Tibial artery (tissue), 4 donors: ENCODE data around the gene PFDN1.

Experiments used
- DNase-seq, 2 donors: peaks; one replicate each; pipeline ENCODE4 v3.0.0-alpha.2; 2019
- H3K27ac ChIP-seq, 2 donors: fragments of 200-600 bp; sonication (generic) in 1 of 2; 1 replicate in 1 of 2; 2 replicates in 1 of 2; pipeline ENCODE4 v1.5.1; 2018 to 2019; ENCODE audit warnings: mild to moderate bottlenecking in 1 of 2
- H3K27me3 ChIP-seq, 2 donors: fragments of 200-600 bp; sonication (generic) in 1 of 2; one replicate each; pipeline versions ENCODE4 v1.5.1 to v1.6.0; 2016 to 2019
- H3K36me3 ChIP-seq, 3 donors: fragments of 200-600 bp; sonication (generic) in 2 of 3; one replicate each; pipeline ENCODE4 v1.5.1; 2016 to 2019; ENCODE audit warnings: mild to moderate bottlenecking in 2 of 3
- H3K4me1 ChIP-seq, 4 donors: fragments of 200-600 bp; sonication (generic) in 2 of 4; 1 replicate in 3 of 4; 2 replicates in 1 of 4; pipeline ENCODE4 v1.5.1; 2016 to 2019
- H3K4me3 ChIP-seq, 2 donors: fragments of 200-600 bp; sonication (generic) in 1 of 2; 1 replicate in 1 of 2; 2 replicates in 1 of 2; pipeline ENCODE4 v1.5.1; 2018 to 2019; ENCODE audit warnings: mild to moderate bottlenecking in 2 of 2
- H3K9me3 ChIP-seq, 3 donors: fragments of 200-600 bp; sonication (generic) in 1 of 3; one replicate each; pipeline ENCODE4 v1.5.1; 2016 to 2019
- CTCF ChIP-seq, 2 experiments: fragments of 200-600 bp in 1 of 2; fragments of 450-650 bp in 1 of 2; IDR thresholded peaks; one replicate each; pipeline ENCODE4 v1.5.1; 2017 to 2019; ENCODE audit warnings: antibody characterized with exemption in 2 of 2, mild to moderate bottlenecking in 1 of 2, moderate library complexity in 1 of 2
- intact Hi-C: fragments of 100-400 bp; cut with DNase I; formaldehyde crosslinking; loops from one replicate; pipeline ENCODE4 v1.15.0; 2023; ENCODE audit warnings: low total_unique reads

The PFDN1 gene

GRCh38 chr5:140266471-140267200, 36.3 kb downstream of the PFDN1 start:
- Histone ChIP-seq H3K36me3 (no peaks in the 10 kb centered on the region), H3K4me1 (peaks cover 0 to 14% (median 6%) of the 10 kb centered on the region in 4 donors), H3K27ac (no peak overlapping the region), H3K9me3 (no peaks in the 10 kb centered on the region), H3K27me3 (no peaks in the 10 kb centered on the region), H3K4me3 (no peak overlapping the region)
- intact Hi-C loops: no loop called here
- no peak for TF ChIP-seq CTCF (IDR thresholded peaks at IDR 0.05)
- no peak for DNase-seq

DNA sequence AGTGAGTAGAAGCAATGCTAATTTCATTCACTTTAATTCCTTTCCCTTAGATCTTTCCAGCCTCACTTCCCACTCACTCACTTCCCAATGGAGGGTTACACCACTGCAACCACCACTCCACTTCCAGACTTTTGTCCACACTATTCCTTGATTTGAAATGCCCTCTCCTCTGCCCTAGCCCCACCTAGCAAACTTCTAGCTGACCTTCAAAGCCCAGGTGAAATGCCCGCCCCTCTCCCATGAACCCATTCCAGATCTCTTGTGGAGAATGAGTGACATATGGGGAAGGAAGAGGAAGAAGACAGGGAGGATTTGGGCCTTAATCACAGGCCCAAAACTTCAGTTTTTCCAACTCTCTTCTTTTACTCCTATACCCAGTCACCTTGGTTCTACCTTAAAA, 37.1 kb downstream of the PFDN1 start:
- TF ChIP-seq CTCF (IDR thresholded peaks at IDR 0.05): no peak
- H3K4me1 ChIP-seq: peaks cover 0 to 22% (median 12%) of the 10 kb centered on the region in 4 donors

DNA sequence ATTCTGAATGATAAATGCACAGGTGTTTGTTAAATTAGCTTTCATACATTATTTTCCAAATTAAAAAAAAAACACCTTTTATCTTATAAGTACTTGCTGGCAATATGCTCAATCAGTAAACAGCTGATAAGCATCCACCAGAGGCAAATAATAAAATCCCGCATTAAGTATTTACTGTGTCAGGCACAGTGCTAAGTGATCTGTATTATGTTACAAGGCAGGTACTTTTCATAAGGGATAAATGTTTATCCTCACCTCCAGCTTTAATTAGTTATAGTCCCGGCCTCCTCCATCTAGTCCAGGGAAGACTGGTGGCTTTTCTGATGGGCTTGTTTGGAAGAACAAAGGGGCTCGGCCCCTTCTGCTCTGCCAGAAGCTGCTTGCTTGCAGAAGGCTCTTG, 40.1 kb downstream of the PFDN1 start:
- no peak for DNase-seq
- Histone ChIP-seq H3K36me3 (peaks cover 0 to 6% (median 0%) of the 10 kb centered on the region in 3 donors), H3K27ac (no peak overlapping the region), H3K27me3 (no peaks in the 10 kb centered on the region), H3K4me1 (peaks cover 0 to 25% (median 12%) of the 10 kb centered on the region in 4 donors), H3K4me3 (no peak overlapping the region), H3K9me3 (no peaks in the 10 kb centered on the region)
- intact Hi-C loops: loop anchor here (5.0 kb wide), 1 partner anchor 84 kb away; the partner anchor contains the start of gene HBEGF
- no peak for TF ChIP-seq CTCF (IDR thresholded peaks at IDR 0.05)

More for the DNA sequence above, 37.1 kb downstream of the PFDN1 start:
- Histone ChIP-seq H3K4me3 (no peak overlapping the region), H3K27me3 (no peaks in the 10 kb centered on the region), H3K36me3 (no peaks in the 10 kb centered on the region), H3K27ac (no peak overlapping the region), H3K9me3 (no peaks in the 10 kb centered on the region)
- DNase-seq: no peak
- intact Hi-C loops: no loop called here

- Histone ChIP-seq H3K27ac (peak overlapping the region; percentile 47 to 69), H3K4me3 (no peak overlapping the region), H3K9me3 (no peaks in the 10 kb centered on the region), H3K27me3 (no peaks in the 10 kb centered on the region), H3K4me1 (peaks cover 0 to 22% (median 11%) of the 10 kb centered on the region in 4 donors), H3K36me3 (peaks cover 0 to 6% (median 0%) of the 10 kb centered on the region in 3 donors)
- TF ChIP-seq CTCF (IDR thresholded peaks at IDR 0.05): no peak
- no peak for DNase-seq
- intact Hi-C loops: loop anchor here (5.0 kb wide), 1 partner anchor 85 kb away; the partner anchor contains the start of gene HBEGF
These were observed 40.7 kb downstream of the PFDN1 start for GRCh38 chr5:140262221-140262620.

GRCh38 chr5:140261403-140262171, 41.3 kb downstream of the PFDN1 start:
- Histone ChIP-seq H3K4me1 (peaks cover 0 to 18% (median 9%) of the 10 kb centered on the region in 4 donors), H3K9me3 (no peaks in the 10 kb centered on the region), H3K27me3 (no peaks in the 10 kb centered on the region), H3K36me3 (peaks cover 0 to 6% (median 0%) of the 10 kb centered on the region in 3 donors), H3K27ac (peak overlapping the region; percentile 47 to 69), H3K4me3 (no peak overlapping the region)
- intact Hi-C loops: loop anchor here (5.0 kb wide), 1 partner anchor 86 kb away; the partner anchor contains the start of gene HBEGF
- no peak for TF ChIP-seq CTCF (IDR thresholded peaks at IDR 0.05)
- DNase-seq: peak; percentile 79 to 81
